Vagina (tissue), 2 donors: ENCODE data around the gene ZNF394. TPM values are rescaled to one million over a fixed set of nuclear protein-coding genes. Genes with fewer than 3 reads are reported as not detected.
A peak's percentile ranks its signal among the peaks of the same experiment; 100 is the strongest.

Experiments
- DNase-seq, 2 donors: peaks; one replicate each; pipeline ENCODE4 v3.0.0-alpha.2; 2017; ENCODE audit errors: extremely low spot score in 2 of 2
- H3K27ac ChIP-seq: fragments of 200-600 bp; sonication (generic); one replicate; pipeline ENCODE4 v1.5.1; 2019
- H3K27me3 ChIP-seq: fragments of 200-600 bp; sonication (generic); one replicate; pipeline ENCODE4 v1.5.1; 2019
- H3K36me3 ChIP-seq, 2 donors: fragments of 200-600 bp; sonication (generic); one replicate each; pipeline ENCODE4 v1.5.1; 2017 to 2019
- H3K4me1 ChIP-seq: fragments of 200-600 bp; sonication (generic); one replicate; pipeline ENCODE4 v1.5.1; 2019
- H3K4me3 ChIP-seq, 2 donors: fragments of 200-600 bp; sonication (generic); 1 replicate in 1 of 2; 2 replicates in 1 of 2; pipeline ENCODE4 v1.5.1; 2016 to 2019
- H3K9me3 ChIP-seq: fragments of 200-600 bp; sonication (generic); one replicate; pipeline ENCODE4 v1.5.1; 2019
- POLR2A ChIP-seq, 2 donors: fragments of 450-650 bp; IDR thresholded peaks; one replicate each; pipeline ENCODE4 v1.6.1; 2017; ENCODE audit warnings: antibody characterized with exemption in 2 of 2, mild to moderate bottlenecking in 2 of 2, moderate library complexity in 2 of 2
- POLR2AphosphoS5 ChIP-seq, 2 donors: sonication (generic); formaldehyde crosslinking; IDR thresholded peaks; one replicate each; pipeline ENCODE4 v1.9.0; 2017; ENCODE audit warnings: antibody characterized with exemption in 2 of 2, mild to moderate bottlenecking in 2 of 2, low read depth in 1 of 2; ENCODE audit not compliant: insufficient read depth in 1 of 2
- intact Hi-C: fragments of 100-400 bp; cut with DNase I; formaldehyde crosslinking; loops from one replicate; pipeline ENCODE4 v1.15.1; 2023
- total RNA-seq: library from RNA; depleted of rRNA; stranded (reverse); fragments of >200 nt; gene quantifications from one replicate; pipeline ENCODE4 v1.2.3, GENCODE V29; 2016
- TF ChIP-seq, protein P1 (sequence below), 3 experiments: fragments of 450-650 bp in 2 of 3; fragments of 200-600 bp in 1 of 3; sonication (generic) in 1 of 3; IDR thresholded peaks; one replicate each; pipeline ENCODE4 v1.5.1; 2017 to 2019; ENCODE audit warnings: antibody characterized with exemption in 3 of 3, mild to moderate bottlenecking in 2 of 3, moderate library complexity in 2 of 3

ZNF394 gene
- total RNA-seq, 1 donor from 2014 or later = 36.1 TPM

GRCh38 chr7:99540542-99540941 lies 40.5 kb upstream of the ZNF394 start:
- H3K4me3 ChIP-seq = no peak overlapping the region
- H3K9me3 ChIP-seq = no peaks in the 10 kb centered on the region
- no peaks in the 10 kb centered on the region for H3K4me1 ChIP-seq
- no peak for DNase-seq
- TF ChIP-seq POLR2A (IDR thresholded peaks at IDR 0.05) (no peak), POLR2AphosphoS5 (IDR thresholded peaks at IDR 0.05; ENCODE audit: insufficient read depth in 1 of 2, low read depth in 1 of 2) (no peak)
- TF ChIP-seq, protein P1, sequence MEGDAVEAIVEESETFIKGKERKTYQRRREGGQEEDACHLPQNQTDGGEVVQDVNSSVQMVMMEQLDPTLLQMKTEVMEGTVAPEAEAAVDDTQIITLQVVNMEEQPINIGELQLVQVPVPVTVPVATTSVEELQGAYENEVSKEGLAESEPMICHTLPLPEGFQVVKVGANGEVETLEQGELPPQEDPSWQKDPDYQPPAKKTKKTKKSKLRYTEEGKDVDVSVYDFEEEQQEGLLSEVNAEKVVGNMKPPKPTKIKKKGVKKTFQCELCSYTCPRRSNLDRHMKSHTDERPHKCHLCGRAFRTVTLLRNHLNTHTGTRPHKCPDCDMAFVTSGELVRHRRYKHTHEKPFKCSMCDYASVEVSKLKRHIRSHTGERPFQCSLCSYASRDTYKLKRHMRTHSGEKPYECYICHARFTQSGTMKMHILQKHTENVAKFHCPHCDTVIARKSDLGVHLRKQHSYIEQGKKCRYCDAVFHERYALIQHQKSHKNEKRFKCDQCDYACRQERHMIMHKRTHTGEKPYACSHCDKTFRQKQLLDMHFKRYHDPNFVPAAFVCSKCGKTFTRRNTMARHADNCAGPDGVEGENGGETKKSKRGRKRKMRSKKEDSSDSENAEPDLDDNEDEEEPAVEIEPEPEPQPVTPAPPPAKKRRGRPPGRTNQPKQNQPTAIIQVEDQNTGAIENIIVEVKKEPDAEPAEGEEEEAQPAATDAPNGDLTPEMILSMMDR (IDR thresholded peaks at IDR 0.05) = no peak
- intact Hi-C loops = no loop called here
- H3K27ac ChIP-seq = no peak overlapping the region
- no peaks in the 10 kb centered on the region for H3K36me3 ChIP-seq
- H3K27me3 ChIP-seq = no peaks in the 10 kb centered on the region

DNA sequence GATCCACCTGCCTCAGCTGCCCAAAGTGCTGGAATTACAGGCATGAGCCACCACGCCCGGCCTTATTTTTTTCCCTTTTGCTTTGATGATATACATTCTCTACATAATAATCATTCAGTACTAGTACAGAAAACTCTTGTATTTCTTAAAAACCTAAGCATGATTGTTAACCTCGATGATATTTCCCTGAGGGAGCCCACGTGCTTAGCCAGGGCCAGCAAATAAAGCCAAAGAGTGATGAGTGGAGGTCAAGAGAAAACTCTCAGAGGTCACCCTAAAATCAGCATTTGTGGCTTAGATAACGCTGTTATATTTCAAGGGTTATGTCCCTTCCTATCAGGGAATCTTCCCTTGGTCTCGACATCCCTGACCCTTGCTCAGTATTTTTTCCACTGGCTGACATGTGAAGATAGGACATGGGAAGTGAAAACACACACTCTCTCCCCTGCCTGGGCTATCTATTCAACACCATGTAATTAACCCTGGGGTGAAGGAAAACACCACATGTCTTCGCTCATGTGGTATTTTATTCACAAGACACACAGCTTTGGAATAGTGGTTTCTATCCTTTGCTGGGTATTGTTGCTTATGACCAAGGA lies 39.2 kb upstream of the ZNF394 start:
- TF ChIP-seq POLR2AphosphoS5 (IDR thresholded peaks at IDR 0.05; ENCODE audit: insufficient read depth in 1 of 2, low read depth in 1 of 2) (no peak), POLR2A (IDR thresholded peaks at IDR 0.05) (no peak)
- TF ChIP-seq, protein P1 (IDR thresholded peaks at IDR 0.05) = no peak
- no peak overlapping the region for H3K4me3 ChIP-seq
- H3K27ac ChIP-seq = no peak overlapping the region
- DNase-seq = no peak
- intact Hi-C loops = no loop called here
- no peaks in the 10 kb centered on the region for H3K9me3 ChIP-seq
- no peaks in the 10 kb centered on the region for H3K27me3 ChIP-seq
- no peaks in the 10 kb centered on the region for H3K36me3 ChIP-seq
- H3K4me1 ChIP-seq = no peaks in the 10 kb centered on the region

DNA sequence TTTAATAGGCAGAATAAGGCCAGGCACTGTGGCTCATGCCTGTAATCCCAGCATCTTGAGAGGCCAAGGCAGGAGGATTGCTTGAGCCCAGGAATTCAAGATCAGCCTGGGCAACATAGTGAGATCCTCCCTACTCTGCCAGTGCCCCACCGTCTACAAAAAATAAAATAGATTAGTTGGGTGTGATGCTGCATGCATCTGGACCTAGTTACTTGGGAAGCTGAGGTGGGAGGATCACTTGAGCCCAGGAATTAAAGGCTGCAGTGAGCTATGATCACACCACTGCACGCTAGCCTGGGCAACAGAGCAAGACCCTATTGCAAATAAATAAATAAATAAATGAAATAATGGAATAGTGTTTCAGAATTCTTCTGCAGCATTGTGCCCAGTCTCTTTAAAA lies 35.6 kb upstream of the ZNF394 start:
- intact Hi-C loops = no loop called here
- no peak overlapping the region for H3K27ac ChIP-seq
- H3K36me3 ChIP-seq = peaks cover 6 to 22% of the 10 kb centered on the region in 2 donors
- H3K27me3 ChIP-seq = no peaks in the 10 kb centered on the region
- DNase-seq = no peak
- H3K4me3 ChIP-seq = no peak overlapping the region
- H3K9me3 ChIP-seq = peaks cover 25% of the 10 kb centered on the region
- TF ChIP-seq POLR2A (IDR thresholded peaks at IDR 0.05) = no peak
- TF ChIP-seq, protein P1 (IDR thresholded peaks at IDR 0.05) = no peak
- TF ChIP-seq POLR2AphosphoS5 (IDR thresholded peaks at IDR 0.05; ENCODE audit: insufficient read depth in 1 of 2, low read depth in 1 of 2) = no peak
- H3K4me1 ChIP-seq = no peaks in the 10 kb centered on the region

DNA sequence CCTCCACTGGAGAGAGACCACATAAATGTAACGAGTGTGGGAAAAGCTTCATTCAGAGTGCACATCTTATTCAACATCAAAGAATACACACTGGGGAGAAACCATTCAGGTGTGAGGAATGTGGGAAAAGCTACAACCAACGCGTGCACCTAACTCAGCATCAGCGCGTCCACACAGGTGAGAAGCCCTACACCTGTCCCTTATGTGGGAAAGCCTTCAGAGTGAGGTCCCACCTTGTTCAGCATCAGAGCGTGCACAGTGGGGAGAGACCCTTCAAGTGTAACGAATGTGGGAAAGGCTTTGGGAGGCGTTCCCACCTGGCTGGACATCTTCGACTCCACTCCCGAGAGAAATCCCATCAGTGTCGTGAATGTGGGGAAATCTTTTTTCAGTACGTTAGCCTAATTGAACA lies 31.3 kb upstream of the ZNF394 start:
- intact Hi-C loops = no loop called here
- Histone ChIP-seq H3K9me3 (peaks cover 31% of the 10 kb centered on the region), H3K27ac (no peak overlapping the region), H3K4me3 (peak overlapping the region in 1 of 2 donors; percentile 1), H3K36me3 (peaks cover 6 to 64% of the 10 kb centered on the region in 2 donors), H3K27me3 (no peaks in the 10 kb centered on the region), H3K4me1 (no peaks in the 10 kb centered on the region)
- no peak for DNase-seq
- TF ChIP-seq, protein P1 (IDR thresholded peaks at IDR 0.05) = no peak
- TF ChIP-seq POLR2A (IDR thresholded peaks at IDR 0.05) (no peak), POLR2AphosphoS5 (IDR thresholded peaks at IDR 0.05; ENCODE audit: insufficient read depth in 1 of 2, low read depth in 1 of 2) (no peak)

DNA sequence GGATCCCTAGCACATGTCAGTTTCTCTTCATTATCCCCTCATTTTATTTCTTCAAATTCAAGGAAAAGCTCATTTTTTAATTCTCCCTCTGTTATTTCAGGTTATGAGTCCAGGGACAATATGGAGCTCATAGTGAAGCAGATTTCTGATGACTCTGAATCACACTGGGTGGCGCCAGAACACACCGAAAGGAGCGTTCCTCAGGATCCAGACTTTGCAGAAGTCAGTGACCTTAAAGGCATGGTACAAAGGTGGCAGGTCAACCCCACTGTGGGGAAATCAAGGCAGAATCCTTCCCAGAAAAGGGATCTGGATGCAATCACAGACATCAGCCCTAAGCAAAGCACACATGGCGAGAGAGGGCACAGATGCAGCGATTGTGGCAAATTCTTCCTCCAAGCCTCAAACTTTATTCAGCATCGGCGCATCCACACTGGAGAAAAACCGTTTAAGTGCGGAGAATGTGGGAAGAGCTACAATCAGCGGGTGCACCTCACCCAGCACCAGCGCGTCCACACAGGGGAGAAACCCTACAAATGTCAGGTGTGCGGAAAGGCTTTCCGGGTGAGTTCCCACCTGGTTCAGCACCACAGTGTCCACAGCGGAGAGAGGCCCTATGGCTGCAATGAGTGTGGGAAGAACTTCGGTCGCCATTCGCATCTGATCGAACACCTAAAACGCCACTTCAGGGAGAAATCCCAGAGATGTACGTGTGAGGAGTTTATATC lies 25.8 kb upstream of the ZNF394 start:
- TF ChIP-seq, protein P1 (IDR thresholded peaks at IDR 0.05) = no peak
- no peak for TF ChIP-seq POLR2A (IDR thresholded peaks at IDR 0.05)
- no peak for TF ChIP-seq POLR2AphosphoS5 (IDR thresholded peaks at IDR 0.05; ENCODE audit: insufficient read depth in 1 of 2, low read depth in 1 of 2)
- no peak overlapping the region for H3K4me3 ChIP-seq
- no peak overlapping the region for H3K27ac ChIP-seq
- no peaks in the 10 kb centered on the region for H3K27me3 ChIP-seq
- intact Hi-C loops = no loop called here
- no peak for DNase-seq
- H3K9me3 ChIP-seq = peaks cover 8% of the 10 kb centered on the region
- no peaks in the 10 kb centered on the region for H3K4me1 ChIP-seq
- H3K36me3 ChIP-seq = peaks cover 0 to 54% of the 10 kb centered on the region in 2 donors
